GM23338 (cell line): ENCODE results near the gene YTHDF2.

Experiments
- EZH2 ChIP-seq: fragments of 200-600 bp; sonication (generic); IDR thresholded peaks from one replicate; pipeline ENCODE4 v1.8.0; 2017; ENCODE audit warnings: antibody characterized with exemption, mild to moderate bottlenecking, low read depth; ENCODE audit not compliant: unreplicated experiment
- JUNB ChIP-seq: IDR thresholded peaks from one replicate; pipeline ENCODE4 v1.6.1; 2016; ENCODE audit warnings: antibody characterized with exemption; ENCODE audit not compliant: unreplicated experiment
- NANOG ChIP-seq: IDR thresholded peaks from 2 replicates; pipeline ENCODE4 v1.6.1; 2016; ENCODE audit warnings: antibody characterized with exemption, borderline replicate concordance
- POLR2AphosphoS5 ChIP-seq: IDR thresholded peaks from 2 replicates; pipeline ENCODE4 v1.6.1; 2016; ENCODE audit warnings: antibody characterized with exemption, low read depth
- TF ChIP-seq, protein P1 (sequence below), 2 experiments: fragments of 200-600 bp in 1 of 2; sonication (generic) in 1 of 2; conservative IDR thresholded peaks; 2 replicates each; pipeline versions ENCODE4 v1.5.1 to v1.6.1; 2016 to 2017; ENCODE audit warnings: antibody characterized with exemption in 2 of 2, low read depth in 2 of 2, mild to moderate bottlenecking in 2 of 2, moderate library complexity in 1 of 2
- TF ChIP-seq, protein P2 (sequence below): IDR thresholded peaks from 2 replicates; pipeline ENCODE4 v1.6.1; 2016; ENCODE audit warnings: antibody characterized with exemption

GRCh38 chr1:28807986-28808385 is 71.2 kb downstream of the YTHDF2 start:
- TF ChIP-seq, protein P1, sequence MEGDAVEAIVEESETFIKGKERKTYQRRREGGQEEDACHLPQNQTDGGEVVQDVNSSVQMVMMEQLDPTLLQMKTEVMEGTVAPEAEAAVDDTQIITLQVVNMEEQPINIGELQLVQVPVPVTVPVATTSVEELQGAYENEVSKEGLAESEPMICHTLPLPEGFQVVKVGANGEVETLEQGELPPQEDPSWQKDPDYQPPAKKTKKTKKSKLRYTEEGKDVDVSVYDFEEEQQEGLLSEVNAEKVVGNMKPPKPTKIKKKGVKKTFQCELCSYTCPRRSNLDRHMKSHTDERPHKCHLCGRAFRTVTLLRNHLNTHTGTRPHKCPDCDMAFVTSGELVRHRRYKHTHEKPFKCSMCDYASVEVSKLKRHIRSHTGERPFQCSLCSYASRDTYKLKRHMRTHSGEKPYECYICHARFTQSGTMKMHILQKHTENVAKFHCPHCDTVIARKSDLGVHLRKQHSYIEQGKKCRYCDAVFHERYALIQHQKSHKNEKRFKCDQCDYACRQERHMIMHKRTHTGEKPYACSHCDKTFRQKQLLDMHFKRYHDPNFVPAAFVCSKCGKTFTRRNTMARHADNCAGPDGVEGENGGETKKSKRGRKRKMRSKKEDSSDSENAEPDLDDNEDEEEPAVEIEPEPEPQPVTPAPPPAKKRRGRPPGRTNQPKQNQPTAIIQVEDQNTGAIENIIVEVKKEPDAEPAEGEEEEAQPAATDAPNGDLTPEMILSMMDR (conservative IDR thresholded peaks at IDR 0.05; ENCODE audit: low read depth in 2 of 2) = no peak
- TF ChIP-seq POLR2AphosphoS5 (no peak), JUNB (no peak), NANOG (no peak), EZH2 (no peak)
- TF ChIP-seq, protein P2, sequence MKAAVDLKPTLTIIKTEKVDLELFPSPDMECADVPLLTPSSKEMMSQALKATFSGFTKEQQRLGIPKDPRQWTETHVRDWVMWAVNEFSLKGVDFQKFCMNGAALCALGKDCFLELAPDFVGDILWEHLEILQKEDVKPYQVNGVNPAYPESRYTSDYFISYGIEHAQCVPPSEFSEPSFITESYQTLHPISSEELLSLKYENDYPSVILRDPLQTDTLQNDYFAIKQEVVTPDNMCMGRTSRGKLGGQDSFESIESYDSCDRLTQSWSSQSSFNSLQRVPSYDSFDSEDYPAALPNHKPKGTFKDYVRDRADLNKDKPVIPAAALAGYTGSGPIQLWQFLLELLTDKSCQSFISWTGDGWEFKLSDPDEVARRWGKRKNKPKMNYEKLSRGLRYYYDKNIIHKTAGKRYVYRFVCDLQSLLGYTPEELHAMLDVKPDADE = no peak
